IMR-90 (cell line): ENCODE results near the gene PHOSPHO1. TPM values are rescaled to one million over a fixed set of nuclear protein-coding genes. Genes with fewer than 3 reads are reported as not detected.

Experiments
- ATAC-seq: fragments of 200-7000 bp; cut with Tn5 transposase; 2 replicates; pipeline ENCODE4 v1.9.1; 2020; ENCODE audit warnings: low read depth, mild to moderate bottlenecking, moderate library complexity
- BruUV-seq: library from RNA; stranded (reverse); fragments of 400-500 nt; replicated peaks from 2 replicates; lab custom pipeline; 2021; lab: Mats Ljungman, UMichigan
- CTCF ChIA-PET: fragments of 300-600 bp; formaldehyde crosslinking; extraction: SDS; loops from one replicate; lab custom pipeline; 2021; ENCODE audit warnings: antibody characterized with exemption; lab: Yijun Ruan, JAX
- POLR2A ChIA-PET: fragments of 300-600 bp; sonication (Branson Sonifier 250); formaldehyde crosslinking; loops from one replicate; lab custom pipeline; 2022; ENCODE audit warnings: antibody characterized with exemption; ENCODE audit not compliant: unreplicated experiment; lab: Charles Lee
- DNase-seq: peaks from one replicate; pipeline ENCODE4 v3.0.0; 2013
- H2AFZ ChIP-seq: replicated peaks from 2 replicates; pipeline ENCODE3; 2013; ENCODE audit warnings: low read length, mild to moderate bottlenecking; ENCODE audit not compliant: poor library complexity
- H2AK5ac ChIP-seq: 2 replicates; pipeline ENCODE4 v1.6.1; 2013; ENCODE audit warnings: low read depth, low read length, inconsistent platforms
- H2AK9ac ChIP-seq: replicated peaks from 2 replicates; pipeline ENCODE3; 2013; ENCODE audit warnings: mild to moderate bottlenecking, low read depth, low read length, moderate library complexity; ENCODE audit not compliant: poor library complexity
- H2BK120ac ChIP-seq: 2 replicates; pipeline ENCODE4 v1.6.1; 2013; ENCODE audit warnings: low read depth, low read length, inconsistent platforms
- H2BK15ac ChIP-seq: 3 replicates; pipeline ENCODE4 v1.6.1; 2013; ENCODE audit warnings: low read depth, low read length, inconsistent platforms
- H2BK20ac ChIP-seq: 2 replicates; pipeline ENCODE4 v1.6.1; 2013; ENCODE audit warnings: low read depth, mild to moderate bottlenecking, inconsistent platforms, low read length, moderate library complexity
- H2BK5ac ChIP-seq: 2 replicates; pipeline ENCODE4 v1.6.1; 2013; ENCODE audit warnings: mild to moderate bottlenecking, low read depth, low read length, inconsistent platforms; ENCODE audit not compliant: poor library complexity, severe bottlenecking
- H3K14ac ChIP-seq: replicated peaks from 2 replicates; pipeline ENCODE4 v1.6.1; 2013; ENCODE audit warnings: low read depth, low read length, inconsistent platforms
- H3K18ac ChIP-seq: 2 replicates; pipeline ENCODE4 v1.6.1; 2013; ENCODE audit warnings: low read depth, low read length, control low read depth
- H3K23ac ChIP-seq: 2 replicates; pipeline ENCODE4 v1.6.1; 2013; ENCODE audit warnings: low read depth, low read length, inconsistent platforms
- H3K27ac ChIP-seq: 2 replicates; pipeline ENCODE4 v1.5.1; 2013; ENCODE audit warnings: mild to moderate bottlenecking, control low read depth, low read length; ENCODE audit not compliant: insufficient read depth
- H3K27me3 ChIP-seq: 2 replicates; pipeline ENCODE4 v1.6.1; 2013; ENCODE audit warnings: low read length; ENCODE audit not compliant: control insufficient read depth, insufficient read depth
- H3K36me3 ChIP-seq: 2 replicates; pipeline ENCODE4 v1.6.1; 2013; ENCODE audit warnings: low read length, mixed read lengths; ENCODE audit not compliant: control insufficient read depth, insufficient read depth
- H3K4ac ChIP-seq: 2 replicates; pipeline ENCODE4 v1.6.1; 2013; ENCODE audit warnings: low read depth, low read length, inconsistent platforms
- H3K4me1 ChIP-seq: 2 replicates; pipeline ENCODE4 v1.6.1; 2013; ENCODE audit warnings: low read length, mixed read lengths; ENCODE audit not compliant: control insufficient read depth, insufficient read depth
- H3K4me2 ChIP-seq: 2 replicates; pipeline ENCODE4 v1.6.1; 2013; ENCODE audit warnings: low read depth, mild to moderate bottlenecking, control low read depth, low read length, moderate library complexity
- H3K4me3 ChIP-seq: 2 replicates; pipeline ENCODE4 v1.5.1; 2013; ENCODE audit warnings: low read depth, mild to moderate bottlenecking, control low read depth, low read length, moderate library complexity; ENCODE audit not compliant: insufficient read depth
- H3K56ac ChIP-seq: 2 replicates; pipeline ENCODE4 v1.6.1; 2013; ENCODE audit warnings: low read length, inconsistent platforms; ENCODE audit not compliant: insufficient read depth; ENCODE audit errors: extremely low read depth
- H3K79me1 ChIP-seq, 2 experiments: 2 replicates each; pipeline ENCODE4 v1.6.1; 2013; ENCODE audit warnings: low read length in 2 of 2, inconsistent platforms in 1 of 2, low read depth in 1 of 2
- H3K9ac ChIP-seq: 2 replicates; pipeline ENCODE4 v1.6.1; 2013; ENCODE audit warnings: low read depth, low read length, control low read depth
- H3K9me1 ChIP-seq: 2 replicates; pipeline ENCODE4 v1.6.1; 2013; ENCODE audit warnings: low read length, inconsistent platforms; ENCODE audit not compliant: insufficient read depth
- H3K9me3 ChIP-seq: 2 replicates; pipeline ENCODE4 v1.6.1; 2013; ENCODE audit warnings: low read length; ENCODE audit not compliant: control insufficient read depth, insufficient read depth
- H4K20me1 ChIP-seq: 2 replicates; pipeline ENCODE4 v1.6.1; 2013; ENCODE audit warnings: low read length, inconsistent platforms; ENCODE audit not compliant: insufficient read depth
- H4K5ac ChIP-seq: 2 replicates; pipeline ENCODE4 v1.6.1; 2013; ENCODE audit warnings: mild to moderate bottlenecking, low read depth, low read length, control low read depth
- H4K8ac ChIP-seq, 2 experiments: 2 replicates each; pipeline ENCODE4 v1.6.1; 2013; ENCODE audit warnings: low read depth in 2 of 2, low read length in 2 of 2, control low read depth in 1 of 2, inconsistent platforms in 1 of 2
- H4K91ac ChIP-seq: 2 replicates; pipeline ENCODE4 v1.6.1; 2013; ENCODE audit warnings: low read depth, low read length, inconsistent platforms; ENCODE audit not compliant: insufficient read depth
- BHLHE40 ChIP-seq: fragments of 150-350 bp; IDR thresholded peaks from 2 replicates; pipeline ENCODE4 v1.6.1; 2016; ENCODE audit warnings: mild to moderate bottlenecking, low read depth, low read length
- CEBPB ChIP-seq: IDR thresholded peaks from 2 replicates; pipeline ENCODE4 v1.6.1; 2012; ENCODE audit warnings: low read depth, low read length, improper control_type of control experiment
- CHD1 ChIP-seq: IDR thresholded peaks from 2 replicates; pipeline ENCODE4 v1.6.1; 2012; ENCODE audit warnings: low read depth, low read length, improper control_type of control experiment
- FOS ChIP-seq: fragments of 150-350 bp; IDR thresholded peaks from 2 replicates; pipeline ENCODE4 v1.6.1; 2016; ENCODE audit warnings: low read depth, low read length
- MAFK ChIP-seq: IDR thresholded peaks from 2 replicates; pipeline ENCODE4 v1.6.1; 2012; ENCODE audit warnings: low read depth, low read length, improper control_type of control experiment
- MAZ ChIP-seq: IDR thresholded peaks from 2 replicates; pipeline ENCODE4 v1.6.1; 2012; ENCODE audit warnings: low read depth, mild to moderate bottlenecking, low read length, improper control_type of control experiment, moderate library complexity, borderline replicate concordance
- MXI1 ChIP-seq: IDR thresholded peaks from 2 replicates; pipeline ENCODE4 v1.6.1; 2012; ENCODE audit warnings: low read depth, mild to moderate bottlenecking, low read length, moderate library complexity, borderline replicate concordance
- NFE2L2 ChIP-seq: fragments of 150-350 bp; IDR thresholded peaks from 2 replicates; pipeline ENCODE4 v1.6.1; 2016; ENCODE audit warnings: low read depth, mild to moderate bottlenecking, low read length
- POLR2A ChIP-seq: IDR thresholded peaks from 2 replicates; pipeline ENCODE4 v1.6.1; 2012; ENCODE audit warnings: mild to moderate bottlenecking, low read depth, low read length
- RAD21 ChIP-seq: IDR thresholded peaks from 2 replicates; pipeline ENCODE4 v1.6.1; 2012; ENCODE audit warnings: low read length, improper control_type of control experiment
- RCOR1 ChIP-seq: IDR thresholded peaks from 2 replicates; pipeline ENCODE4 v1.6.1; 2012; ENCODE audit warnings: mild to moderate bottlenecking, low read length, improper control_type of control experiment; ENCODE audit not compliant: insufficient replicate concordance
- RFX5 ChIP-seq: IDR thresholded peaks from 2 replicates; pipeline ENCODE4 v1.8.0; 2012; ENCODE audit warnings: low read depth, mild to moderate bottlenecking, low read length, moderate library complexity
- SMC3 ChIP-seq: fragments of 150-350 bp; IDR thresholded peaks from 2 replicates; pipeline ENCODE4 v1.6.1; 2016; ENCODE audit warnings: low read depth, mild to moderate bottlenecking, antibody characterized with exemption, low read length, moderate library complexity
- WGBS, 2 experiments: methylation state at CpG; one replicate each; pipeline versions ENCODE4 v1.1.5 to v1.1.7; 2013; ENCODE audit warnings: missing lambda C conversion rate in 2 of 2; ENCODE audit not compliant: insufficient read length in 1 of 2; ENCODE audit errors: extremely low coverage in 2 of 2; 5-methylcytosine and 5-hydroxymethylcytosine counted together
- dilution Hi-C: fragments of 300-500 bp; cut with HindIII; formaldehyde crosslinking; loops from one replicate; pipeline ENCODE4 v1.14.3; 2018; ENCODE audit warnings: low sequenced_read_pairs; ENCODE audit not compliant: unreplicated experiment
- in situ Hi-C: fragments of 300-500 bp; cut with MboI; formaldehyde crosslinking; loops from 3 replicates; pipeline ENCODE4 v1.14.3; 2019; ENCODE audit warnings: low sequenced_read_pairs, inconsistent platforms, mixed read lengths
- intact Hi-C: fragments of 100-400 bp; cut with micrococcal nuclease; formaldehyde crosslinking; loops from 2 replicates; pipeline ENCODE4 v1.10.0; 2022
- polyA plus RNA-seq, 3 experiments: library from polyadenylated mRNA; depleted of rRNA; stranded (reverse); fragments of >200 nt; gene quantifications; 2 replicates each; pipeline ENCODE4 v1.2.3, GENCODE V29; 2012; ENCODE audit warnings: low replicate concordance in 1 of 3
- total RNA-seq: library from RNA; depleted of rRNA; stranded (reverse); fragments of >200 nt; gene quantifications from 2 replicates; pipeline ENCODE4 v1.2.3, GENCODE V29; 2012
- TF ChIP-seq, protein P1 (sequence below): fragments of 150-350 bp; IDR thresholded peaks from 2 replicates; pipeline ENCODE4 v1.6.1; 2016; ENCODE audit warnings: low read depth, mild to moderate bottlenecking, low read length, moderate library complexity, borderline replicate concordance
- TF ChIP-seq, protein P2 (sequence below): conservative IDR thresholded peaks from 2 replicates; pipeline ENCODE4 v1.5.1; 2012; ENCODE audit warnings: mild to moderate bottlenecking, low read depth, low read length, improper control_type of control experiment
- TF ChIP-seq, protein P3 (sequence below): fragments of 150-350 bp; IDR thresholded peaks from 2 replicates; pipeline ENCODE4 v1.6.1; 2017; ENCODE audit warnings: mild to moderate bottlenecking, antibody characterized with exemption, low read length, low read depth

Gene PHOSPHO1
- total and polyA plus RNA-seq, 2 of the 4 experiments (the other 2 are of a cell fraction) = under 0.01 to 0.48 TPM

DNA sequence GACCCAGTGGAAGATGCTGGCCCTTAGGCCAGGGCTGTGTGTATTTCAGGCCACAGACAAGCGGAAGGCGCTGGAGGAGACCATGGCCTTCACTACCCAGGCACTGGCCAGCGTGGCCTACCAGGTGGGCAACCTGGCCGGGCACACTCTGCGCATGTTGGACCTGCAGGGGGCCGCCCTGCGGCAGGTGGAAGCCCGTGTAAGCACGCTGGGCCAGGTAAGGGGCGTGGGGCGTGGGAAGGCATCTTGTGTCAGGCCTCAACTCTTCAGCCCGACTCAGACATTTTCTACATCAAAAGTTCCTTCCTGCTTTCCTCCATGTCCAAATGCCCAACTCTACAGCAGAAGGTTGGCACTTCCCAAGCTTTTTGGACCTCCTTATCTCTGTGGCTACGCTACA lies 14.1 kb downstream of the PHOSPHO1 start:
- CTCF ChIA-PET = no interaction called here
- TF ChIP-seq, protein P1, sequence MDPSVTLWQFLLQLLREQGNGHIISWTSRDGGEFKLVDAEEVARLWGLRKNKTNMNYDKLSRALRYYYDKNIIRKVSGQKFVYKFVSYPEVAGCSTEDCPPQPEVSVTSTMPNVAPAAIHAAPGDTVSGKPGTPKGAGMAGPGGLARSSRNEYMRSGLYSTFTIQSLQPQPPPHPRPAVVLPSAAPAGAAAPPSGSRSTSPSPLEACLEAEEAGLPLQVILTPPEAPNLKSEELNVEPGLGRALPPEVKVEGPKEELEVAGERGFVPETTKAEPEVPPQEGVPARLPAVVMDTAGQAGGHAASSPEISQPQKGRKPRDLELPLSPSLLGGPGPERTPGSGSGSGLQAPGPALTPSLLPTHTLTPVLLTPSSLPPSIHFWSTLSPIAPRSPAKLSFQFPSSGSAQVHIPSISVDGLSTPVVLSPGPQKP = no peak
- TF ChIP-seq CHD1 = no peak
- TF ChIP-seq RFX5 = no peak
- no peak for TF ChIP-seq BHLHE40
- TF ChIP-seq, protein P2, sequence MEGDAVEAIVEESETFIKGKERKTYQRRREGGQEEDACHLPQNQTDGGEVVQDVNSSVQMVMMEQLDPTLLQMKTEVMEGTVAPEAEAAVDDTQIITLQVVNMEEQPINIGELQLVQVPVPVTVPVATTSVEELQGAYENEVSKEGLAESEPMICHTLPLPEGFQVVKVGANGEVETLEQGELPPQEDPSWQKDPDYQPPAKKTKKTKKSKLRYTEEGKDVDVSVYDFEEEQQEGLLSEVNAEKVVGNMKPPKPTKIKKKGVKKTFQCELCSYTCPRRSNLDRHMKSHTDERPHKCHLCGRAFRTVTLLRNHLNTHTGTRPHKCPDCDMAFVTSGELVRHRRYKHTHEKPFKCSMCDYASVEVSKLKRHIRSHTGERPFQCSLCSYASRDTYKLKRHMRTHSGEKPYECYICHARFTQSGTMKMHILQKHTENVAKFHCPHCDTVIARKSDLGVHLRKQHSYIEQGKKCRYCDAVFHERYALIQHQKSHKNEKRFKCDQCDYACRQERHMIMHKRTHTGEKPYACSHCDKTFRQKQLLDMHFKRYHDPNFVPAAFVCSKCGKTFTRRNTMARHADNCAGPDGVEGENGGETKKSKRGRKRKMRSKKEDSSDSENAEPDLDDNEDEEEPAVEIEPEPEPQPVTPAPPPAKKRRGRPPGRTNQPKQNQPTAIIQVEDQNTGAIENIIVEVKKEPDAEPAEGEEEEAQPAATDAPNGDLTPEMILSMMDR = no peak
- TF ChIP-seq, protein P3, sequence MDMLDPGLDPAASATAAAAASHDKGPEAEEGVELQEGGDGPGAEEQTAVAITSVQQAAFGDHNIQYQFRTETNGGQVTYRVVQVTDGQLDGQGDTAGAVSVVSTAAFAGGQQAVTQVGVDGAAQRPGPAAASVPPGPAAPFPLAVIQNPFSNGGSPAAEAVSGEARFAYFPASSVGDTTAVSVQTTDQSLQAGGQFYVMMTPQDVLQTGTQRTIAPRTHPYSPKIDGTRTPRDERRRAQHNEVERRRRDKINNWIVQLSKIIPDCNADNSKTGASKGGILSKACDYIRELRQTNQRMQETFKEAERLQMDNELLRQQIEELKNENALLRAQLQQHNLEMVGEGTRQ = no peak
- no peak for TF ChIP-seq MAZ
- no peak for TF ChIP-seq RCOR1
- no peak for TF ChIP-seq POLR2A
- TF ChIP-seq SMC3 = no peak
- no peak for TF ChIP-seq NFE2L2
- no peak for TF ChIP-seq MAFK
- TF ChIP-seq FOS = no peak
- TF ChIP-seq RAD21 = no peak
- no peak for TF ChIP-seq MXI1
- no peak for TF ChIP-seq CEBPB
- POLR2A ChIA-PET = no interaction called here

More for the DNA sequence above, 14.1 kb downstream of the PHOSPHO1 start:
- BruUV-seq = no TSS peak
- ATAC-seq (no peak), DNase-seq (no peak)
- no peaks in the 10 kb centered on the region for H3K9me3 ChIP-seq
- H3K4me3 ChIP-seq = no peak overlapping the region
- no peak overlapping the region for H2BK5ac ChIP-seq
- H3K27me3 ChIP-seq = peaks cover 3% of the 10 kb centered on the region
- dilution Hi-C loops = no loop called here
- H3K9me1 ChIP-seq = no peaks in the 10 kb centered on the region
- H2AFZ ChIP-seq = no peak overlapping the region
- H3K4me1 ChIP-seq = no peaks in the 10 kb centered on the region
- H3K4me2 ChIP-seq = no peak overlapping the region
- H3K9ac ChIP-seq = no peak overlapping the region
- H3K4ac ChIP-seq = no peak overlapping the region
- no peak overlapping the region for H2BK15ac ChIP-seq
- no peaks in the 10 kb centered on the region for H4K20me1 ChIP-seq
- H3K23ac ChIP-seq = no peak overlapping the region
- H4K8ac ChIP-seq = no peak overlapping the region
- H3K36me3 ChIP-seq = no peaks in the 10 kb centered on the region
- intact Hi-C loops = no loop called here
- in situ Hi-C loops = no loop called here
- no peak overlapping the region for H3K18ac ChIP-seq
- H2BK120ac ChIP-seq = no peak overlapping the region
- no peak overlapping the region for H3K27ac ChIP-seq
- H4K91ac ChIP-seq = no peak overlapping the region
- no peaks in the 10 kb centered on the region for H3K79me1 ChIP-seq
- H3K14ac ChIP-seq = no peak overlapping the region
- no peak overlapping the region for H2BK20ac ChIP-seq
- H3K56ac ChIP-seq = no peak overlapping the region
- no peak overlapping the region for H4K5ac ChIP-seq
- no peak overlapping the region for H2AK9ac ChIP-seq
- H2AK5ac ChIP-seq = no peak overlapping the region
- 86% methylated on average over 9 of the region's 13 CpGs; no CpG with 5 or more reads in 1 of the 2 experiments for WGBS, 2 experiments
